GM12892 (cell line): ENCODE data around the gene ADGRA1.
"Not testable (repeated sequence)": the region's sequence is repeated elsewhere in the genome, so short reads cannot be mapped to it uniquely, and the experiment has no call there.

Experiments
- DNase-seq: peaks from one replicate; pipeline ENCODE4 v3.0.0; 2011; ENCODE audit not compliant: insufficient read length
- FAIRE-seq: peaks from 2 replicates; lab custom pipeline; 2011; peaks lifted over from hg19 to GRCh38; lab: Jason Lieb, UNC
- POLR2A ChIP-seq: IDR thresholded peaks from 2 replicates; pipeline ENCODE4 v1.6.1; 2011; ENCODE audit warnings: low read depth, low read length, control low read depth
- POLR2AphosphoS5 ChIP-seq: IDR thresholded peaks from 2 replicates; pipeline ENCODE4 v1.6.1; 2011; ENCODE audit warnings: low read depth, low read length, control low read depth
- TAF1 ChIP-seq: IDR thresholded peaks from 2 replicates; pipeline ENCODE4 v1.6.1; 2011; ENCODE audit warnings: low read depth, mild to moderate bottlenecking, control low read depth, low read length, borderline replicate concordance

ADGRA1 gene

DNA sequence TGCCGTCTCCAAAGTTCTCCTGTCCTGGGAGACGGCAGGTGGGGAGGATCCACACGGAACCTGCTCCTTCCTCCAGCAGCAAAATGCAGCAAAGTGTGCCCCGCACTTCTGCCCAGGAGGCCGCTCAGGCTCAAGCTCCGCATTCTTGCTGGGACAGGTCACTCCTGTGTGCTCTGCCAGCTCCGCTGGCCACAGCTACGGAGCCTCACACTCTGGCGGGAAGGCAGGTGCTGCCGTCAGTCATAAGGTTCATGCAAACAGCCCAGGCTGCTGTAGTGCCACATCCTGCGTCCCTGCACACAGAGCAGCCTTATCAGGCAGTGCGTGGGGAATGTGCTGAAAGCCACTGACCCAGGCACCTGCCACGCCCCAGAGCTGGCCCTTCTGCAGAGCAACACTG lies 22.4 kb downstream of the ADGRA1 start:
- TF ChIP-seq TAF1: no peak
- TF ChIP-seq POLR2AphosphoS5: no peak
- no peak for TF ChIP-seq POLR2A
- no peak for FAIRE-seq
- DNase-seq: no peak

DNA sequence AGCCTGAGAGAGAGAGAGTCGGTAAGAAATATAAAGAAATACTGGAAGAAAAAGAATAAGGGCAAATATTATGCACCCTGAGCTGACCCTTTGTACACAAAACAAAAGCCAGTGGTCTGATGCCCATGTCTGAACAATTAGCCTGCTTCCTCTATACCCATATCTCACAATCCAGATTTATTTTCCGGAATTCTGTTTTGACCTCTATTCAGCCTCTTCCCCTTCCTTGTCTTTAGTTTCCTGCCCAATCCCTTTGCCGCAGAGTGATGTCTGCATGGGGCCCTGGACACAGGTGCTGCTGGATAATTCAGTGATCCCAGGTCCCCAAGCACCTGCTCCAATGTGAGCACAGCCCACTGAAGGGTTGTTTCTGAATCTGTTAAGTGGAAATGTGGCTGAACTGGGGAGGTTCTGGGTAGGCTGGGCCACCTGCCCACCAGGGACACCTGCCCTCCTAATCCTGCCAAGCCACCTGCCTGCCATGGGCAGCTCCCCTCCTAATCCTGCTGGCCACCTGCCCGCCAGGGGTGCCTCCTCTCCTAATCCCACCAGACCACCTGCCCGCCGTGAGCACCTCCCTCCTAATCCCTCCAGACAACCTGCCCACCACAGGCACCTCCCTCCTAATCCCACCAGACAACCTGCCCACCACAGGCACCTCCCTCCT lies 23.0 kb downstream of the ADGRA1 start:
- FAIRE-seq: no peak

DNA sequence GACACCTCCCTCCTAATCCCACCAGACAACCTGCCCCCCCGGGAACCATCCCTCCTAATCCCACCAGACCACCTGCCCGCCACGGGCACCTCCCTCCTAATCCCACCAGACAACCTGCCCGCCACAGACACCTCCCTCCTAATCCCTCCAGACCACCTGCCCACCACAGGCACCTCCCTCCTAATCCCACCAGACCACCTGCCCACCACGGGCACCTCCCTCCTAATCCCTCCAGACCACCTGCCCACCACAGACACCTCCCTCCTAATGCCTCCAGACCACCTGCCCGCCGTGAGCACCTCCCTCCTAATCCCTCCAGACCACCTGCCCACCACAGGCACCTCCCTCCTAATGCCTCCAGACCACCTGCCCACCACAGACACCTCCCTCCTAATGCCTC lies 23.9 kb downstream of the ADGRA1 start:
- not testable (repeated sequence) for DNase-seq, FAIRE-seq

More for the DNA sequence above, 23.0 kb downstream of the ADGRA1 start:
- DNase-seq: no peak
- no peak for TF ChIP-seq POLR2A
- no peak for TF ChIP-seq TAF1

DNA sequence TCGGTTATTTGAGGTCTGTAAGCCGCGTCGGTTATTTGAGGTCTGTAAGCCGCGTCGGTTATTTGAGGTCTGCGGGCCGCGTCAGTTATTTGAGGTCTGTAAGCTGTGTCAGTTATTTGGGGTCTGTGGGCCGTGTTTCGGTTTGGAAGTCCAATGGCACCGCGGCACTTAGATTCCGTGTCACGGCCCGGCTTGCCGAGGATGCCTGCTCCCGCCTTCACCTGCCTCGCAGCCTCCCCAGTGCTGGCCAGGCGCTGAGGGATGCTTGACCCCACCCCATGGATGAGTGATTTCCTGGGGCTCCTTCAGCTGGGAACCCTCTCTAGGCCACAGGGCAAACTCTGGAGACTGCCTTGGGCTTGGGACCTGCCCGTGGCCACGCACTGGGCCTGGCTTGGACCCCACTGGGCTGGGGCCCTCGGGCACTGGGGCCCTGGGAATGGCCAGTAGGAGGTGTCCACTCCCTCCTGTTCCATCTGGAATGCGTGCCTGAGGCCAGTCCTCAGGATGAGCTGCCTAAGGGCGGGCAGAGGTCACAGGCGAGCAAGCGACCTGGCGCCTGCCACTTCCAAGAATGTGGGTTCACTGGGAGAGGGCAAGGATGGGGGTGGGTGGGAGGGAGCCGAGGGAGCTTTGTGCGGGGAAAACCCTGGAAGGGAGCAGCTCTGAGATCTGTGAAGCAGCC lies 25.6 kb downstream of the ADGRA1 start:
- TF ChIP-seq POLR2A (no peak), POLR2AphosphoS5 (no peak), TAF1 (no peak)
- DNase-seq: no peak
- no peak for FAIRE-seq

DNA sequence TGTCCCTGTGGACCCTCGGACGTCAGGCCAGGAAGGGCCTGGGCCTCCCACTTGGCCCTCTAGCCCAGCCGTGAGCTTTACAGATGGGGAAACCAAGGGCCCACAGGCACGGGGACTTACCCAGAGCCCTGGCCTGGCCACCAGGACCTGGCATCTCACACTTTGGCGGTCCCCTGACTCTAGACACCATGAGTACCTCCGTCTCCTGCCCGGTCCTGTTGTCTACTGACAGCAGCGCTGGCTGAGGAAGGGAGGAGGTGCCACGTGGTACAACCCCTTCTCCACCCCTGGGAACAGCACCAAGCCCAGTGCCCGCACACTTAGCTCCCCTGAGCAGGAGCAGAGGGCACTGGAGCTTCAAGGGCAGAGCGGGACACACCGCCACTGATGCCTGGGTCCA lies 26.1 kb downstream of the ADGRA1 start:
- DNase-seq (no peak), FAIRE-seq (no peak)
- TF ChIP-seq TAF1: no peak
- TF ChIP-seq POLR2A: no peak
- no peak for TF ChIP-seq POLR2AphosphoS5

DNA sequence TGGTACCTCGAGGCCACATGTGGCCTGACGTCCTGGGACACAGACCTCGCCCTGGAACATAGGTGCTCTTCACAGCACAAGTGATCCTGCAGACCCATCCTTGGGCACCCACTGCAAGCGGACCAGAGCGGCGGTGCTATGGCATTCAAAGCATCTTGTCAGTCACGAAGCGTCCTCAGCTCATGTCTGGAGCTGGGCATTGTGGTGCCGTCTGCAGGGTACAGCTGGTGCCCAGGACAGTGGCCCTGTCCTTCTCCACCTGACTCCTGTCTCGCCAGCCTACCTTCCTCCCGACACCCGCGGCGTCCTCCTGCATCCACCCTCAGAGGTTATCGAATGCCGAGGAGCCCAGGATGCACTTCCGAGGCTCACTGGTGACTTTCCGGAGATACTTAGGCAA lies 26.5 kb downstream of the ADGRA1 start:
- DNase-seq: no peak
- no peak for TF ChIP-seq POLR2AphosphoS5
- no peak for TF ChIP-seq TAF1
- no peak for TF ChIP-seq POLR2A
- FAIRE-seq: no peak

- DNase-seq (no peak), FAIRE-seq (no peak)
Measured at GRCh38 chr10:133114726-133115452, 27.2 kb downstream of the ADGRA1 start.

DNA sequence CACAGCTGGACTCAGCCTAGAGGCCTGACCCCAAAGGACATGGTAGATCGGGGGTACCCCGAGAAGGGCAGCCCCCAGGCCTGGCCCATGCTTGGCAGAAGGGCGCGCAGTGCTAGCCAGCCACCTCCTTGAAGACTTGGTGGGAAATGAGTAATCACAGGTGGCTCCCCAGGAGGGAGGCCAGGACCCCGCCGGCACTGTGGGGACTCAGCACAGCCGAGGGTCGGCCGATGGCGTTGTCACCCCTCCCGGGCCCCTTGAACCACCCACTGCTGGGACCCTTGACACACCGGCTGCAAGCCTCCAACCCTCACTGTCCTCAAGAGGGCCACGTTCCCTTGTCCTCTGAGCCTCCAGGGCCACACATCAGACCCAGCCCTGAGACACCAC lies 27.7 kb downstream of the ADGRA1 start:
- FAIRE-seq (no peak), DNase-seq (no peak)
- TF ChIP-seq POLR2AphosphoS5 (no peak), POLR2A (no peak), TAF1 (no peak)

More at GRCh38 chr10:133114726-133115452, 27.2 kb downstream of the ADGRA1 start:
- TF ChIP-seq POLR2AphosphoS5 (no peak), TAF1 (no peak), POLR2A (no peak)

GRCh38 chr10:133115976-133116375 lies 28.3 kb downstream of the ADGRA1 start:
- DNase-seq (no peak), FAIRE-seq (no peak)
- TF ChIP-seq TAF1 (no peak), POLR2A (no peak), POLR2AphosphoS5 (no peak)

- FAIRE-seq: no peak
- TF ChIP-seq POLR2AphosphoS5 (no peak), TAF1 (no peak), POLR2A (no peak)
- no peak for DNase-seq
Measured at GRCh38 chr10:133116455-133116854, 28.7 kb downstream of the ADGRA1 start.

DNA sequence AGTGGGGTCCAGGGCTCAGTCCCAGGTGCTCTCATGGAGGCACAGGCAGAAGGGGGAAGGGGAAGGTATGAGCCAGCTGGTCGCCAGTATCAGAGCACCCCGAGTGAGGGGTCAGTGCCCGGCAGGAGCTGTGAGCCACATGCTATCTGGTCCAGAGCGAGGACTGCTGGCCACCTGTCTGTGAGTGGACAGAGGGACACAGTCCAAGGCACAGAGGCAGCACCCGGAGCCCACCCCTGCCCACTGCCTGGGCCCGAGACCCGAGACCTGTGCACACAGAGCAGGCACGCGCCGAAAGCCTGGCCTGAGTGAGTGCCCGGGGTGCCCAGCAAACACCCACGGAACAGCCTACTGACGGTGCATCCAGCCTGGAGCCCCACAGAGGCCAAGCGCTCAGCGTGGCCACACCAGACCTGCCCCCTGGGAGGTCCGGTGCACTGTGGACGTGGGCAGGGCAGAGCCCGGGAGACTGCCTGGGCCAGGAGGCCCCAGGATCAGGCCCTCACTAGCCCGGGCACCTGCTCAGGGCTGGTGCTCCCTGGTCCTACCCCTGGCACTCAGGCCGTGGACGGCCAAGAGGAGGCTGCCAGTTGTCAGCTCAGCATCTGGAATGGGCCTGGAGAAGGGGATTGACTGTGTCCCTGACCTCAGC lies 29.4 kb downstream of the ADGRA1 start:
- FAIRE-seq (no peak), DNase-seq (no peak)
- no peak for TF ChIP-seq TAF1
- no peak for TF ChIP-seq POLR2A
- TF ChIP-seq POLR2AphosphoS5: no peak
